ENCODE results near the gene RASGEF1C.

DNA sequence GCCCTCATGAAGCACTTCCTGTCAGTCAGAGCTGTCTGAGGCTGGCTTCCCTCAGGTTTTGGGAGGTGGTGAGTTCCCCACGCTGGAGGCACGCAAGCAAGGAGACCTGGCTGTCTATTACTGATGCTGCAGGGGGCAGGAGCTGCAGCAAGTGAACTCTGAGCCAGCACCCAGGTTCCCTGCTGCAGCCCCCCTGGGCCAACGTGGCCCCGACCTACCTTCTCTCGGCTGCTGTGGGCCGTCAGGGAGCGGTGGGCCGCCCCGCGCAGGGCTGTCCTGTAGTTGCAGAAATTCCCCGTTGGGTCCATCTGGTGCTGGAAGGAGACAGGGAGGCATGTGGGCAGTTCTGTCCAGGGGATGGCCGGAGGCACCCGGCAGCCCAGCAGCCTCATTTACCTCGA is 90.6 kb downstream of the RASGEF1C start:
- TF ChIP-seq, protein P1, sequence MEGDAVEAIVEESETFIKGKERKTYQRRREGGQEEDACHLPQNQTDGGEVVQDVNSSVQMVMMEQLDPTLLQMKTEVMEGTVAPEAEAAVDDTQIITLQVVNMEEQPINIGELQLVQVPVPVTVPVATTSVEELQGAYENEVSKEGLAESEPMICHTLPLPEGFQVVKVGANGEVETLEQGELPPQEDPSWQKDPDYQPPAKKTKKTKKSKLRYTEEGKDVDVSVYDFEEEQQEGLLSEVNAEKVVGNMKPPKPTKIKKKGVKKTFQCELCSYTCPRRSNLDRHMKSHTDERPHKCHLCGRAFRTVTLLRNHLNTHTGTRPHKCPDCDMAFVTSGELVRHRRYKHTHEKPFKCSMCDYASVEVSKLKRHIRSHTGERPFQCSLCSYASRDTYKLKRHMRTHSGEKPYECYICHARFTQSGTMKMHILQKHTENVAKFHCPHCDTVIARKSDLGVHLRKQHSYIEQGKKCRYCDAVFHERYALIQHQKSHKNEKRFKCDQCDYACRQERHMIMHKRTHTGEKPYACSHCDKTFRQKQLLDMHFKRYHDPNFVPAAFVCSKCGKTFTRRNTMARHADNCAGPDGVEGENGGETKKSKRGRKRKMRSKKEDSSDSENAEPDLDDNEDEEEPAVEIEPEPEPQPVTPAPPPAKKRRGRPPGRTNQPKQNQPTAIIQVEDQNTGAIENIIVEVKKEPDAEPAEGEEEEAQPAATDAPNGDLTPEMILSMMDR (IDR thresholded peaks at IDR 0.05) = no peak
- TF ChIP-seq POLR2A (IDR thresholded peaks at IDR 0.05) (no peak), POLR2AphosphoS5 (IDR thresholded peaks at IDR 0.05) (no peak), EP300 (IDR thresholded peaks at IDR 0.05) (no peak)
